Central memory CD8-positive, alpha-beta T cell (primary cell): ENCODE results near the gene CDC45.
"Not testable (repeated sequence)": the region's sequence is repeated elsewhere in the genome, so short reads cannot be mapped to it uniquely, and the experiment has no call there.

Source experiments
- ATAC-seq: fragments of 150-1000 bp; cut with Tn5 transposase; replicated peaks from 2 replicates; pipeline ENCODE4 v1.10.0; 2022; ENCODE audit warnings: mild to moderate bottlenecking, moderate FRiP score, moderate number of reproducible peaks; ENCODE audit not compliant: poor library complexity, severe bottlenecking; ENCODE audit errors: extremely low read depth
- DNase-seq, 2 donors: peaks; one replicate each; pipeline ENCODE4 v3.0.0; 2021; ENCODE audit warnings: low spot score in 2 of 2
- H3K27ac Mint-ChIP-seq: one replicate; pipeline ENCODE4 v1.8.0; 2022; ENCODE audit warnings: low read depth, mild to moderate bottlenecking, moderate library complexity, mixed read lengths
- H3K27me3 Mint-ChIP-seq: one replicate; pipeline ENCODE4 v1.8.0; 2022; ENCODE audit warnings: mixed read lengths
- H3K36me3 Mint-ChIP-seq: one replicate; pipeline ENCODE4 v1.8.0; 2022; ENCODE audit warnings: mild to moderate bottlenecking, moderate library complexity, mixed read lengths; ENCODE audit not compliant: insufficient read depth
- H3K4me1 Mint-ChIP-seq: one replicate; pipeline ENCODE4 v1.8.0; 2022; ENCODE audit warnings: mixed read lengths
- H3K4me3 Mint-ChIP-seq: one replicate; pipeline ENCODE4 v1.8.0; 2022; ENCODE audit warnings: mild to moderate bottlenecking, moderate library complexity, mixed read lengths
- H3K9me3 Mint-ChIP-seq: one replicate; pipeline ENCODE4 v1.8.0; 2022; ENCODE audit warnings: mixed read lengths

Gene CDC45

GRCh38 chr22:19545935-19546207 lies 66.2 kb downstream of the CDC45 start:
- Mint-ChIP-seq H3K27me3 (peaks cover 23% of the 10 kb centered on the region), H3K27ac (no peak overlapping the region), H3K4me1 (no peaks in the 10 kb centered on the region), H3K36me3 (no peaks in the 10 kb centered on the region), H3K9me3 (no peaks in the 10 kb centered on the region), H3K4me3 (no peak overlapping the region)
- no peak for ATAC-seq
- no peak for DNase-seq

GRCh38 chr22:19546680-19547079 lies 67.0 kb downstream of the CDC45 start:
- H3K36me3 Mint-ChIP-seq = no peaks in the 10 kb centered on the region
- DNase-seq (no peak), ATAC-seq (no peak)
- peaks cover 23% of the 10 kb centered on the region for H3K27me3 Mint-ChIP-seq
- H3K4me3 Mint-ChIP-seq = no peak overlapping the region
- no peaks in the 10 kb centered on the region for H3K9me3 Mint-ChIP-seq
- H3K4me1 Mint-ChIP-seq = no peaks in the 10 kb centered on the region
- no peak overlapping the region for H3K27ac Mint-ChIP-seq

GRCh38 chr22:19547620-19548019 lies 67.9 kb downstream of the CDC45 start:
- no peak for DNase-seq
- no peaks in the 10 kb centered on the region for H3K4me1 Mint-ChIP-seq

GRCh38 chr22:19548427-19548826 lies 68.7 kb downstream of the CDC45 start:
- H3K27ac Mint-ChIP-seq, H3K36me3 Mint-ChIP-seq, H3K4me1 Mint-ChIP-seq, DNase-seq, ATAC-seq, H3K9me3 Mint-ChIP-seq, H3K4me3 Mint-ChIP-seq: not testable (repeated sequence)
- peaks cover 17% of the 10 kb centered on the region for H3K27me3 Mint-ChIP-seq

More at GRCh38 chr22:19547620-19548019, 67.9 kb downstream of the CDC45 start:
- H3K36me3 Mint-ChIP-seq = peaks cover 2% of the 10 kb centered on the region
- no peak overlapping the region for H3K27ac Mint-ChIP-seq
- H3K9me3 Mint-ChIP-seq = no peaks in the 10 kb centered on the region
- ATAC-seq = no peak
- no peak overlapping the region for H3K4me3 Mint-ChIP-seq
- peaks cover 23% of the 10 kb centered on the region for H3K27me3 Mint-ChIP-seq

GRCh38 chr22:19548964-19549363 lies 69.2 kb downstream of the CDC45 start:
- no peaks in the 10 kb centered on the region for H3K4me1 Mint-ChIP-seq
- peaks cover 15% of the 10 kb centered on the region for H3K27me3 Mint-ChIP-seq
- no peak overlapping the region for H3K4me3 Mint-ChIP-seq
- no peak for ATAC-seq
- peaks cover 2% of the 10 kb centered on the region for H3K36me3 Mint-ChIP-seq
- no peak overlapping the region for H3K27ac Mint-ChIP-seq
- no peak for DNase-seq
- no peaks in the 10 kb centered on the region for H3K9me3 Mint-ChIP-seq

GRCh38 chr22:19549428-19549827 lies 69.7 kb downstream of the CDC45 start:
- H3K4me3 Mint-ChIP-seq = no peak overlapping the region
- DNase-seq (no peak), ATAC-seq (no peak)
- H3K36me3 Mint-ChIP-seq = peaks cover 2% of the 10 kb centered on the region
- peaks cover 15% of the 10 kb centered on the region for H3K27me3 Mint-ChIP-seq
- H3K4me1 Mint-ChIP-seq = no peaks in the 10 kb centered on the region
- no peaks in the 10 kb centered on the region for H3K9me3 Mint-ChIP-seq
- no peak overlapping the region for H3K27ac Mint-ChIP-seq

- H3K4me1 Mint-ChIP-seq = no peaks in the 10 kb centered on the region
- DNase-seq = no peak
- no peak overlapping the region for H3K27ac Mint-ChIP-seq
- H3K36me3 Mint-ChIP-seq = peaks cover 2% of the 10 kb centered on the region
- no peaks in the 10 kb centered on the region for H3K9me3 Mint-ChIP-seq
- peaks cover 18% of the 10 kb centered on the region for H3K27me3 Mint-ChIP-seq
- ATAC-seq = no peak
- no peak overlapping the region for H3K4me3 Mint-ChIP-seq
These were observed 70.7 kb downstream of the CDC45 start for GRCh38 chr22:19550382-19550781.

GRCh38 chr22:19553201-19553600 lies 73.5 kb downstream of the CDC45 start:
- DNase-seq (no peak), ATAC-seq (no peak)
- H3K36me3 Mint-ChIP-seq = peaks cover 2% of the 10 kb centered on the region
- H3K9me3 Mint-ChIP-seq = no peaks in the 10 kb centered on the region
- H3K4me1 Mint-ChIP-seq = no peaks in the 10 kb centered on the region
- H3K27ac Mint-ChIP-seq = no peak overlapping the region
- peaks cover 37% of the 10 kb centered on the region for H3K27me3 Mint-ChIP-seq
- H3K4me3 Mint-ChIP-seq = no peak overlapping the region

GRCh38 chr22:19554834-19555404 lies 75.2 kb downstream of the CDC45 start:
- H3K9me3 Mint-ChIP-seq = no peaks in the 10 kb centered on the region
- H3K27me3 Mint-ChIP-seq = peaks cover 37% of the 10 kb centered on the region
- H3K4me3 Mint-ChIP-seq = no peak overlapping the region
- ATAC-seq (no peak), DNase-seq (no peak)
- no peaks in the 10 kb centered on the region for H3K4me1 Mint-ChIP-seq
- H3K27ac Mint-ChIP-seq = no peak overlapping the region
- H3K36me3 Mint-ChIP-seq = peaks cover 2% of the 10 kb centered on the region

GRCh38 chr22:19555651-19556050 lies 75.9 kb downstream of the CDC45 start:
- DNase-seq (no peak), ATAC-seq (no peak)
- H3K27ac Mint-ChIP-seq = no peak overlapping the region

GRCh38 chr22:19556963-19557545 lies 77.3 kb downstream of the CDC45 start:
- Mint-ChIP-seq H3K4me1 (no peaks in the 10 kb centered on the region), H3K27ac (no peak overlapping the region), H3K27me3 (peaks cover 37% of the 10 kb centered on the region), H3K9me3 (no peaks in the 10 kb centered on the region), H3K36me3 (peaks cover 2% of the 10 kb centered on the region), H3K4me3 (no peak overlapping the region)
- no peak for ATAC-seq
- no peak for DNase-seq

More at GRCh38 chr22:19555651-19556050, 75.9 kb downstream of the CDC45 start:
- Mint-ChIP-seq H3K9me3 (no peaks in the 10 kb centered on the region), H3K4me1 (no peaks in the 10 kb centered on the region), H3K36me3 (peaks cover 2% of the 10 kb centered on the region), H3K4me3 (no peak overlapping the region), H3K27me3 (peaks cover 37% of the 10 kb centered on the region)

- no peaks in the 10 kb centered on the region for H3K4me1 Mint-ChIP-seq
- DNase-seq (no peak), ATAC-seq (no peak)
- H3K27me3 Mint-ChIP-seq = peaks cover 29% of the 10 kb centered on the region
- no peaks in the 10 kb centered on the region for H3K9me3 Mint-ChIP-seq
- no peak overlapping the region for H3K27ac Mint-ChIP-seq
- H3K36me3 Mint-ChIP-seq = no peaks in the 10 kb centered on the region
- no peak overlapping the region for H3K4me3 Mint-ChIP-seq
These were observed 79.6 kb downstream of the CDC45 start for GRCh38 chr22:19559324-19559811.

GRCh38 chr22:19559956-19560355 lies 80.2 kb downstream of the CDC45 start:
- no peak overlapping the region for H3K27ac Mint-ChIP-seq

More at GRCh38 chr22:19559956-19560355, 80.2 kb downstream of the CDC45 start:
- DNase-seq (no peak), ATAC-seq (no peak)
- peaks cover 24% of the 10 kb centered on the region for H3K27me3 Mint-ChIP-seq
- no peak overlapping the region for H3K4me3 Mint-ChIP-seq
- no peaks in the 10 kb centered on the region for H3K4me1 Mint-ChIP-seq
- no peaks in the 10 kb centered on the region for H3K9me3 Mint-ChIP-seq
- H3K36me3 Mint-ChIP-seq = no peaks in the 10 kb centered on the region
